Measurements from ENCODE around the gene KRTAP5-5. TPM values are rescaled to one million over a fixed set of nuclear protein-coding genes. Genes with fewer than 3 reads are reported as not detected.

KRTAP5-5 gene
- total and polyA plus RNA-seq, 2 experiments from 2014 or later = not detected

DNA sequence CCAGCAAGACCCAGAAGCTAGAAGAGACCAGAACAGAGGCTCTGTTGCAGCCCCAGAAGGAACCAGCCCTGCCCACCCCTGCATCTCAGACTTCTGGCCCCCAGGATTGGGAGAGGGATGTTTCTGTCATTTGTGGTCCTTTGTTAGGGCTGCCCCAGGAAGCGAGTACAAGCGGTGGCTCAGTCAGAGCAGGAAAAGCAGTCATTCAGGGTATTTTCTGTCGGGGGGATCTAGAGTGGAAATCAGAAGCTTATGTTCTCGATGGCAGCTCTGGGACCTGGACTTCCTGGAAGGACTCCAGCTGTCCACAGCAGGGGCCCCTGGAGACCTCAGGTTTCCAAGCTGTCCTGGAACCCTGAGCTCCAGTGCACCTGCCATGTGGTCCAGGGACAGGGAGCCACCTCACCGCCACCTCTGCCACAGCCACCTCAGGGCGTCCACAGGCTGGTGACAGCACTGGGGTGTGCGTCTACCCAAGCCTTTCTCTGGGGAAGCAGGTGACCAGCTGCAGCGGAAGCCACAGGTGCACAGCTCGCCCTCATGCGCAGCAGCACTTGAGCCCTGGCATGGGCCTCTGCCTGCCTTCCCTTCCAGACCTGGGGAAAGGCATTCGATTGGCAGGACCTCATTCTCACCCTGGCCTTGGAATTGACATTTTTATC is 2.6 kb downstream of the KRTAP5-5 start:
- Histone ChIP-seq H3K27ac (no peak overlapping the region), H3K9me3 (ENCODE audit: low read depth) (no peaks in the 10 kb centered on the region), H3K27me3 (peaks cover 44% of the 10 kb centered on the region), H3K36me3 (no peaks in the 10 kb centered on the region), H3K4me3 (no peak overlapping the region), H3K4me1 (ENCODE audit: low read depth) (no peaks in the 10 kb centered on the region)
- no peak for DNase-seq (ENCODE audit: low read depth in 1 of 2, low spot score in 1 of 2)
- TF ChIP-seq, protein P1, sequence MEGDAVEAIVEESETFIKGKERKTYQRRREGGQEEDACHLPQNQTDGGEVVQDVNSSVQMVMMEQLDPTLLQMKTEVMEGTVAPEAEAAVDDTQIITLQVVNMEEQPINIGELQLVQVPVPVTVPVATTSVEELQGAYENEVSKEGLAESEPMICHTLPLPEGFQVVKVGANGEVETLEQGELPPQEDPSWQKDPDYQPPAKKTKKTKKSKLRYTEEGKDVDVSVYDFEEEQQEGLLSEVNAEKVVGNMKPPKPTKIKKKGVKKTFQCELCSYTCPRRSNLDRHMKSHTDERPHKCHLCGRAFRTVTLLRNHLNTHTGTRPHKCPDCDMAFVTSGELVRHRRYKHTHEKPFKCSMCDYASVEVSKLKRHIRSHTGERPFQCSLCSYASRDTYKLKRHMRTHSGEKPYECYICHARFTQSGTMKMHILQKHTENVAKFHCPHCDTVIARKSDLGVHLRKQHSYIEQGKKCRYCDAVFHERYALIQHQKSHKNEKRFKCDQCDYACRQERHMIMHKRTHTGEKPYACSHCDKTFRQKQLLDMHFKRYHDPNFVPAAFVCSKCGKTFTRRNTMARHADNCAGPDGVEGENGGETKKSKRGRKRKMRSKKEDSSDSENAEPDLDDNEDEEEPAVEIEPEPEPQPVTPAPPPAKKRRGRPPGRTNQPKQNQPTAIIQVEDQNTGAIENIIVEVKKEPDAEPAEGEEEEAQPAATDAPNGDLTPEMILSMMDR (IDR thresholded peaks at IDR 0.05; ENCODE audit: low read depth, low read length) = no peak

DNA sequence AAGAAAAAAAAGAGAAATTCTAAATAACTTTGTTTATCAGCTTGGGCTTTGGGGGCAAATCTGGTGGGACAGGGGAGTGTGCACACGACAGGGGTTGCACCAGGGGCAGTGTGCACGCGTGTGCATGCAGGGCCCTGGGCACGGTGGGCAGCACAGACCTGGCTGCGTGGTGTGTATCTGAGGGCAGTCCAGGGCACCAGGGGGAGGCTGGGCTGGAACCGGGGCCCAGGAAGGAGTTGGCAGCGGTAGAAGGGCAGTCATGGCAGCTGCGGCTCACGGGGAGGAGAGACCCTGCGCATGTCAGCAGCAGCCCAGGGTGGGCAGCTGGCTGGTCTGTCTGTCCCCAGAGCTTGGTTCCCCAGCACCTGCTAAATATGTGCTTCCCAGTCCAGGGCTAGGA is 4.3 kb downstream of the KRTAP5-5 start:
- H3K4me3 ChIP-seq = no peak overlapping the region
- no peak overlapping the region for H3K27ac ChIP-seq
- H3K36me3 ChIP-seq = no peaks in the 10 kb centered on the region
- TF ChIP-seq, protein P1 (IDR thresholded peaks at IDR 0.05; ENCODE audit: low read depth, low read length) = no peak
- no peaks in the 10 kb centered on the region for H3K4me1 ChIP-seq (ENCODE audit: low read depth)
- H3K27me3 ChIP-seq = peaks cover 38% of the 10 kb centered on the region
- no peak for DNase-seq (ENCODE audit: low read depth in 1 of 2, low spot score in 1 of 2)
- no peaks in the 10 kb centered on the region for H3K9me3 ChIP-seq (ENCODE audit: low read depth)

DNA sequence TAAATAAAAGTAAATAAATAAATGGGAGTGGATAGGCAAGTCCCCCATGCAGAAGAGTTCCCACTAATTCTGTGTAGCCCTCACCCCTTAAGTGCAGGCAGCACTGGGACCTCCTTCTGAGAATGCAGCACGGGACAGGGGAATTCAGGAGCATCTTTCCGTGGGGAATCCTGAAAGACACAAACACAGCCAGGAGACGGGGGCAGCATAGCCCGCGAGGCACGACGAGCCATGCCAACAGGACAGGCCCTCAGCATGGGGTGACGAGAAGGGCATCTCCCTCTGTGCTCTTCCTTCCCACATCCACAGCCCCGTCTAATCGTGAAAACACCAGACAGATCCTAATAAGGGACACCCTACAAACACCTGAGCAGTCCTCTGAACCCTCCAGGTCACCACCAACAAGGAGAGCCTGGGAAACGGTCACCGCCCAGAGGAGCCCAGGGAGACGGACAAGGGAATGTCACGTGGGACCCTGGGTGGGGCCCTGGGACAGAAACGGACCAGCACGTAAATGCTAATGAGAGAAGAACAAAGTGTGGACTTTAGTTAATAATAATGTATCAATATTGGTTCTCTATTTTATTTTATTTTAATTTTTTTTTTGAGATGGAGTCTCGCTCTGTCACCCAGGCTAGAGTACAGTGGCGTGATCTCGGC is 6.8 kb downstream of the KRTAP5-5 start:
- H3K27ac ChIP-seq = no peak overlapping the region
- no peak overlapping the region for H3K4me3 ChIP-seq
- peaks cover 18% of the 10 kb centered on the region for H3K27me3 ChIP-seq
- no peaks in the 10 kb centered on the region for H3K36me3 ChIP-seq
- TF ChIP-seq, protein P1 (IDR thresholded peaks at IDR 0.05; ENCODE audit: low read depth, low read length) = no peak
- H3K4me1 ChIP-seq (ENCODE audit: low read depth) = no peaks in the 10 kb centered on the region
- no peaks in the 10 kb centered on the region for H3K9me3 ChIP-seq (ENCODE audit: low read depth)
- DNase-seq (ENCODE audit: low read depth in 1 of 2, low spot score in 1 of 2) = no peak

DNA sequence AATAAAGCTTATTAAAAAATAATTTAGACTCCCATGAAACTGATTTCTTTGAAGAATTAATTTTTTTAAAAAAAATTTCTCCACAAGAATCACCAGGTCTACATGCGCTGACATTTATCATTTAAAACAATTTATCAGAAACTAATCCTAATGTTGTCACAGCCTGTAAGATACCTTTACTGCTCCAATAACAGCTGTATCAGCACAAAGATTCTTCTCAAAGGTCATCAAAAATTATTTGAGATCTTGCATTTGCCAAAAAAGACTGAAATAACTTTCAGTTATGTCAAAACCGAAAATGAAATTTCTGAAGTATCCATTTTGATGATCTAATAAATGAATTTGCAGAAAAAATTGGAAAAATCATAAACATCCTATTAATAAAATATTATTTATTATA is 8.1 kb downstream of the KRTAP5-5 start:
- Histone ChIP-seq H3K4me1 (ENCODE audit: low read depth) (no peaks in the 10 kb centered on the region), H3K27me3 (peaks cover 17% of the 10 kb centered on the region), H3K36me3 (no peaks in the 10 kb centered on the region), H3K4me3 (no peak overlapping the region), H3K9me3 (ENCODE audit: low read depth) (no peaks in the 10 kb centered on the region), H3K27ac (no peak overlapping the region)
- TF ChIP-seq, protein P1 (IDR thresholded peaks at IDR 0.05; ENCODE audit: low read depth, low read length) = no peak
- no peak for DNase-seq (ENCODE audit: low read depth in 1 of 2, low spot score in 1 of 2)

DNA sequence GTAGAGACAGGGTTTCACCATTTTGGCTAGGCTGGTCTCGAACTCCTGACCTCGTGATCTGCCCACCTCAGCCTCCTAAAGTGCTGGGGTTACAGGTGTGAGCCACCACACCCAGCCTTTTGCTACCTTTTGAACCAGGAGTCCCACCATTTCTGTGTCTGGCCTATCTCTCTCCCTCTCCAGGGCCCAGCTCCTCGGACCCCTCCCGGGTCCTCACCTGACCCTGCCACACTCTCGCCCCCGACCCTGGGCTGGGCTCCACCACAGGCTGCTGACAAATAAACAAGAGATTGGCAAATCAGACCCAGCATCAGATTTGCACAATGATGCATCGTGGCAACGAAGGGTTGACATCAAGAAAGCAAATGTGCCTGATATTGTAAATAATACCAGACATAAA is 8.8 kb downstream of the KRTAP5-5 start:
- TF ChIP-seq, protein P1 (IDR thresholded peaks at IDR 0.05; ENCODE audit: low read depth, low read length) = no peak
- H3K4me3 ChIP-seq = no peak overlapping the region
- H3K27ac ChIP-seq = no peak overlapping the region
- peaks cover 14% of the 10 kb centered on the region for H3K27me3 ChIP-seq
- no peak for DNase-seq (ENCODE audit: low read depth in 1 of 2, low spot score in 1 of 2)
- H3K36me3 ChIP-seq = no peaks in the 10 kb centered on the region
- no peaks in the 10 kb centered on the region for H3K4me1 ChIP-seq (ENCODE audit: low read depth)
- no peaks in the 10 kb centered on the region for H3K9me3 ChIP-seq (ENCODE audit: low read depth)

Data from cardiac muscle cell (in vitro differentiated cells and primary cell).